Loucy (cell line): ENCODE results near the gene NEU4.
"Not testable (repeated sequence)": the region's sequence is repeated elsewhere in the genome, so short reads cannot be mapped to it uniquely, and the experiment has no call there.

Experiments used
- CTCF ChIP-seq: fragments of 200-600 bp; sonication (generic); conservative IDR thresholded peaks from 2 replicates; pipeline ENCODE4 v1.5.1; 2014; ENCODE audit warnings: mild to moderate bottlenecking, antibody characterized with exemption, low read length
- EZH2phosphoT487 ChIP-seq: fragments of 200-600 bp; IDR thresholded peaks from 2 replicates; pipeline ENCODE4 v1.6.1; 2018; ENCODE audit warnings: antibody characterized with exemption, mild to moderate bottlenecking, moderate library complexity, borderline replicate concordance

GRCh38 chr2:241806217-241806616 lies 2.8 kb upstream of the NEU4 start:
- not testable (repeated sequence) for TF ChIP-seq CTCF, EZH2phosphoT487
